IPS DF 19.7 (cell line): Measurements from ENCODE around the gene LGALS1.
"Not testable (repeated sequence)": the region's sequence is repeated elsewhere in the genome, so short reads cannot be mapped to it uniquely, and the experiment has no call there.

Experiments
- DNase-seq: peaks from one replicate; pipeline ENCODE4 v3.0.0-alpha.2; 2013; ENCODE audit warnings: low read depth, low spot score

LGALS1 gene

GRCh38 chr22:37686002-37686982 lies 10.9 kb downstream of the LGALS1 start, which contains the start of gene NOL12:
Gene NOL12, plus strand, starts transcription at chr22:37686343. Its CDS starts 50 bp downstream, at chr22:37686393.
- no peak for DNase-seq

- no peak for DNase-seq
These were observed 15.0 kb downstream of the LGALS1 start for GRCh38 chr22:37690407-37690806.

- DNase-seq = no peak
These were observed 15.6 kb downstream of the LGALS1 start for GRCh38 chr22:37690901-37691504.

- no peak for DNase-seq
These were observed 17.3 kb downstream of the LGALS1 start for GRCh38 chr22:37692627-37693285.

- DNase-seq = not testable (repeated sequence)
These were observed 18.7 kb downstream of the LGALS1 start for GRCh38 chr22:37694131-37694530.

GRCh38 chr22:37696260-37696656 lies 20.8 kb downstream of the LGALS1 start:
- not testable (repeated sequence) for DNase-seq

- DNase-seq = peak; percentile 93
These were observed 21.5 kb downstream of the LGALS1 start, which contains the start of gene TRIOBP for GRCh38 chr22:37696657-37697537. Gene TRIOBP, plus strand, starts transcription at chr22:37697048. Its CDS starts 4,318 bp downstream, at chr22:37701366.

- DNase-seq = no peak
These were observed 22.1 kb downstream of the LGALS1 start for GRCh38 chr22:37697538-37697835.

- DNase-seq = no peak
These were observed 25.8 kb downstream of the LGALS1 start for GRCh38 chr22:37701141-37701786.

- DNase-seq = no peak
These were observed 28.5 kb downstream of the LGALS1 start for GRCh38 chr22:37703906-37704305.

GRCh38 chr22:37704645-37705044 lies 29.2 kb downstream of the LGALS1 start:
- no peak for DNase-seq

- no peak for DNase-seq
These were observed 29.8 kb downstream of the LGALS1 start for GRCh38 chr22:37705205-37705604.

GRCh38 chr22:37708580-37709444 lies 33.4 kb downstream of the LGALS1 start:
- no peak for DNase-seq

- no peak for DNase-seq
These were observed 34.0 kb downstream of the LGALS1 start for GRCh38 chr22:37709445-37709765.

GRCh38 chr22:37710675-37711074 lies 35.2 kb downstream of the LGALS1 start:
- DNase-seq = no peak

- DNase-seq = no peak
These were observed 36.1 kb downstream of the LGALS1 start for GRCh38 chr22:37711490-37711889.

GRCh38 chr22:37713761-37714160 lies 38.3 kb downstream of the LGALS1 start:
- no peak for DNase-seq

- DNase-seq = no peak
These were observed 39.2 kb downstream of the LGALS1 start for GRCh38 chr22:37714634-37715033.

- no peak for DNase-seq
These were observed 40.3 kb downstream of the LGALS1 start for GRCh38 chr22:37715760-37716159.

- DNase-seq = no peak
These were observed 41.3 kb downstream of the LGALS1 start for GRCh38 chr22:37716708-37717107.
